ENCODE results near the gene CSK. TPM values are rescaled to one million over a fixed set of nuclear protein-coding genes. Genes with fewer than 3 reads are reported as not detected.

The CSK gene
- total RNA-seq, 1 donor from 2014 or later, result 13.6 TPM

DNA sequence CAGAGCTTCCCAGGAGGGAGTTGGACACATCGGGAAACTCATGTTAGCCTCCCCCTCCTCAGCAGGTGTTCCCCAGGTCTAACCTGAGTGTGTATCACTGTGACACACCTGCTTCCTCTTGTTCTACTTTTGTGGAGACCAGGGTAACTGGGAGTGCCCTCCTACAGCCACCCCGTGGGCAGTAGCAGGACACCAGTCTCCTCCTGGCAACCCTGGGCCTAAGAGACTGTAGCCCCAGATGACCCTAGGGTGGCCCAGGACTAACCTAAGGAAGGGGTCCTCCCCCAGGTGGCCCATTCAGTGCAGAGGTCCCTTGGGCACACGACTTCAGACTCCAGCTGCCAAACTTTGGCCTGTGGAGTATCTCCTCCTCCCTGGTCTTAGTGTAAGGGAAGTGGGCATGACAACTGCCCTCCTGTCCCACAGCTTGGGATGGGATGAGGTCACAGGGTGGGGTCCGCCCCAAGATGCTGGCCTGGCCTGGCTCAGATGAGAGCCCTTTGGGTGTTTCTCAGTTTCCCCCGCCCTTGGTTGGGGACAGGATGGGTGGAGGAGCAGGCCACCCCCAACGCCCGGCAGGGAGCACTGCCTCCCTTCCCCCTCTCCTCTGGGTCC lies 4.8 kb downstream of the CSK start:
- H3K9me3 ChIP-seq (ENCODE audit: control insufficient read depth in 3 of 3, low read length in 3 of 3), result no peaks in the 10 kb centered on the region
- peak overlapping the region; percentile 61 for H3K27ac ChIP-seq (ENCODE audit: low read depth, low read length)
- H3K36me3 ChIP-seq (ENCODE audit: control insufficient read depth in 3 of 3, insufficient read depth in 3 of 3, low read length in 3 of 3), result peaks cover 0 to 2% (median 0%) of the 10 kb centered on the region in 3 donors
- H3K27me3 ChIP-seq (ENCODE audit: control insufficient read depth in 3 of 3, insufficient read depth in 3 of 3, low read length in 3 of 3), result no peaks in the 10 kb centered on the region
- H3K9ac ChIP-seq (ENCODE audit: low read depth in 1 of 3, low read length in 3 of 3), result peak overlapping the region; percentile 34 to 65 (median 50)
- peak overlapping the region; percentile 17 to 43 (median 29) for H3K4me3 ChIP-seq (ENCODE audit: low read length in 3 of 3)
- H3K4me1 ChIP-seq (ENCODE audit: control insufficient read depth in 3 of 3, insufficient read depth in 3 of 3, low read length in 3 of 3), result peaks cover 86 to 89% (median 88%) of the 10 kb centered on the region in 3 donors

DNA sequence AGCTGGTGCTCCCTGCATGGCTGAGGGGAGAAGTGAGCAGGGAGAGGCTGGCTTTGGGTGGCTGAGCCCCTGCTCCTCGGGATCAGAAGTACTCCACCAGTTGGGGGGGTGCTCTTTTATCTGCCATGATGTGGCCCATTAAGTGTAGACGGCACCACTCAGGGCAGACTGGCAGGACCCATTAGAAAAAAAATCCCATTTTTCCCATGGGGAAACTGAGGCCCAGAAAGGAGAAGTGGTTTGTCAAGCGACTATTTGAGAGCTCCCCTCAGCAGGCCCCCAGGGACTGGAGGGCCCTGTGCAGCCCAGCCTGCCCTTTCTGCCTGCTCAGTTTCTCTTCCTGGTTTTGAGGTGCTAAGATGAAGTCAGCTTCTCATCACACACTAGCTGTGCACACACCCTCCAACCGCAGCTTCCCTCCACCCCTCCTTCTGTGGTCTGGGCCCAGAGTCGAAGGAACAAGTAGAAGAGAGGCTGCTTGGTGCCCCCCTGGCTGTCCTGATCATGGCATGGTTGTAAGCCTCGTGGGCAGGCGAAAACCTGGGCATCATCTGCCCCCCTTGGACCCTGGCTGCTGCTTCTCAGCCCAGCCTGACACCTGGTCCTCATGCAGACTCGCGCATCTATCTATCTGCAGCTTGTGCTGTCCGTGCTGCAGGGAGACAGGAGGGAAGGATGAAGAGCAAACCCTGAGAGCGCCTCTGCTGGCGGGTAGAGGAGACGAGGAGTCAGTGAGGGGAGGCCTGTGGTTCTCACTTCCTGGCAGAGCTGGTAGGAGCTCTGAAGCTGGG lies 5.6 kb downstream of the CSK start:
- Histone ChIP-seq H3K27me3 (ENCODE audit: control insufficient read depth in 3 of 3, insufficient read depth in 3 of 3, low read length in 3 of 3) (no peaks in the 10 kb centered on the region), H3K4me3 (ENCODE audit: low read length in 3 of 3) (peak overlapping the region in 2 of 3 donors; percentile 22 to 43), H3K36me3 (ENCODE audit: control insufficient read depth in 3 of 3, insufficient read depth in 3 of 3, low read length in 3 of 3) (peaks cover 0 to 2% (median 0%) of the 10 kb centered on the region in 3 donors), H3K4me1 (ENCODE audit: control insufficient read depth in 3 of 3, insufficient read depth in 3 of 3, low read length in 3 of 3) (peaks cover 92 to 96% (median 94%) of the 10 kb centered on the region in 3 donors), H3K9me3 (ENCODE audit: control insufficient read depth in 3 of 3, low read length in 3 of 3) (no peaks in the 10 kb centered on the region), H3K27ac (ENCODE audit: low read depth, low read length) (peak overlapping the region; percentile 61), H3K9ac (ENCODE audit: low read depth in 1 of 3, low read length in 3 of 3) (peak overlapping the region; percentile 38 to 65 (median 54))

DNA sequence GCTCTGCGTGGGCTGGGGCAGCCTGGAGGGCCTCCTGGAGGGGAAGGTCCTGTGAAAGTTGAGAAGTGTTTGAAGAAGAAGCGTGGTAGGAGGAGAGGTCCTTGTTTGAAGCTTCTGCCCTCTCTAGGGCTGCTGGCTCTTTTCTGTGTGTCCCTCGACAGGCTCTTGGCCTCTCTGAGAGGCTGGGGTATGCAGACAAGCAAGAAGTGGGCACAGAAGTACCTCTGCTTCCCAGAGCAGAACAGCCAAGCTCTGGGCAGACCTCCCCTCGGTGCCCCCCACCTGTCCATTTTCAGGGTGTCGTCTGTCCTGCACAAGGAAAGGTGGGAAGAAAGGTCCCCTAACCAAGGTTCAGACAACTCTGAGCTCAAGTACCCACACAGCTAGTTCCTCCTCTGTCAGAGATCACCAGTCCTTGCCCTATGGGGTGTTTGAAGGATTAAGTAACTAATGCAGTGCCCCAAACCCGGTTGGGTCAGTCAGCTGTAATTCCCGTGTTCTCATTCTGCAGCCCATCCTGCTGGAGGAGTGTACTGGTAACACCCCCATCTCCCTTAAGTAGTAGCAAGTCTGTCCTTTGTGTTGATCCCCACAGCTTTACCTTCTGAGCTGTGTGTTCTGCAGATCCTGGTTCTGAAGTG lies 6.3 kb downstream of the CSK start:
- Histone ChIP-seq H3K9ac (ENCODE audit: low read depth in 1 of 3, low read length in 3 of 3) (peak overlapping the region in 2 of 3 donors; percentile 38 to 54), H3K4me3 (ENCODE audit: low read length in 3 of 3) (peak overlapping the region in 1 of 3 donors; percentile 2), H3K27me3 (ENCODE audit: control insufficient read depth in 3 of 3, insufficient read depth in 3 of 3, low read length in 3 of 3) (no peaks in the 10 kb centered on the region), H3K36me3 (ENCODE audit: control insufficient read depth in 3 of 3, insufficient read depth in 3 of 3, low read length in 3 of 3) (peaks cover 0 to 2% (median 0%) of the 10 kb centered on the region in 3 donors), H3K4me1 (ENCODE audit: control insufficient read depth in 3 of 3, insufficient read depth in 3 of 3, low read length in 3 of 3) (peaks cover 91 to 96% (median 93%) of the 10 kb centered on the region in 3 donors), H3K9me3 (ENCODE audit: control insufficient read depth in 3 of 3, low read length in 3 of 3) (no peaks in the 10 kb centered on the region), H3K27ac (ENCODE audit: low read depth, low read length) (peak overlapping the region; percentile 66)

- Histone ChIP-seq H3K27ac (ENCODE audit: low read depth, low read length) (peak overlapping the region; percentile 66), H3K27me3 (ENCODE audit: control insufficient read depth in 3 of 3, insufficient read depth in 3 of 3, low read length in 3 of 3) (no peaks in the 10 kb centered on the region), H3K4me1 (ENCODE audit: control insufficient read depth in 3 of 3, insufficient read depth in 3 of 3, low read length in 3 of 3) (peaks cover 86 to 94% (median 88%) of the 10 kb centered on the region in 3 donors), H3K4me3 (ENCODE audit: low read length in 3 of 3) (no peak overlapping the region), H3K9ac (ENCODE audit: low read depth in 1 of 3, low read length in 3 of 3) (no peak overlapping the region), H3K36me3 (ENCODE audit: control insufficient read depth in 3 of 3, insufficient read depth in 3 of 3, low read length in 3 of 3) (peaks cover 0 to 2% (median 0%) of the 10 kb centered on the region in 3 donors), H3K9me3 (ENCODE audit: control insufficient read depth in 3 of 3, low read length in 3 of 3) (no peaks in the 10 kb centered on the region)
These were observed 6.8 kb downstream of the CSK start for GRCh38 chr15:74788683-74789151.

DNA sequence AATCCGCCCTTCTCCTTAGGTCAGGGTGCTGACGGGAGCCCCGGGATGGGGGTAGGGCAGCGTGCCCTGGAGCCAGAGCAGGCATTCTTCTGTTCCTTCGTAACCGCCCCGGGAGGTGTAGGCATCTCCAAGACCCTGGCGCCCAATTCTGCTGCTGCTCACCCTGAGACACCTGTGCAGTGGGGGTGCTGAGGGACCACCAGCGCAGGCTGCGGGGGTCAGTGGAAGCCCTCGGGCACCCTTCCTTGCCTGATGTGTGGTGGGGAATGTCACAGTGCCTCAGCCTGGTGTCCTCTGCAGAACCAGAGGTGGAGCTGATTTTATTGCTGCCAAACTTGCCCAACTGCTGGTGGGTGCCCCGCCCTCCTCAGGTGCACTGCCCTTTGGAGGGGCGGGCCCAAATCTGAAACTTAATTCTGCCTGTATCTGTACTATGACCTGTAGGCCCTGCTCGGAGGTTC lies 7.3 kb downstream of the CSK start:
- H3K4me3 ChIP-seq (ENCODE audit: low read length in 3 of 3), result no peak overlapping the region
- H3K27me3 ChIP-seq (ENCODE audit: control insufficient read depth in 3 of 3, insufficient read depth in 3 of 3, low read length in 3 of 3), result no peaks in the 10 kb centered on the region
- H3K4me1 ChIP-seq (ENCODE audit: control insufficient read depth in 3 of 3, insufficient read depth in 3 of 3, low read length in 3 of 3), result peaks cover 81 to 89% (median 84%) of the 10 kb centered on the region in 3 donors
- H3K27ac ChIP-seq (ENCODE audit: low read depth, low read length), result peak overlapping the region; percentile 66
- H3K9me3 ChIP-seq (ENCODE audit: control insufficient read depth in 3 of 3, low read length in 3 of 3), result no peaks in the 10 kb centered on the region
- peaks cover 0 to 2% (median 0%) of the 10 kb centered on the region in 3 donors for H3K36me3 ChIP-seq (ENCODE audit: control insufficient read depth in 3 of 3, insufficient read depth in 3 of 3, low read length in 3 of 3)
- H3K9ac ChIP-seq (ENCODE audit: low read depth in 1 of 3, low read length in 3 of 3), result peak overlapping the region in 1 of 3 donors; percentile 33

- Histone ChIP-seq H3K9ac (ENCODE audit: low read depth in 1 of 3, low read length in 3 of 3) (peak overlapping the region; percentile 50 to 60 (median 54)), H3K27ac (ENCODE audit: low read depth, low read length) (peak overlapping the region; percentile 66), H3K4me1 (ENCODE audit: control insufficient read depth in 3 of 3, insufficient read depth in 3 of 3, low read length in 3 of 3) (peaks cover 77 to 84% (median 79%) of the 10 kb centered on the region in 3 donors), H3K36me3 (ENCODE audit: control insufficient read depth in 3 of 3, insufficient read depth in 3 of 3, low read length in 3 of 3) (peaks cover 0 to 2% (median 0%) of the 10 kb centered on the region in 3 donors), H3K9me3 (ENCODE audit: control insufficient read depth in 3 of 3, low read length in 3 of 3) (no peaks in the 10 kb centered on the region), H3K4me3 (ENCODE audit: low read length in 3 of 3) (peak overlapping the region; percentile 24 to 49 (median 32)), H3K27me3 (ENCODE audit: control insufficient read depth in 3 of 3, insufficient read depth in 3 of 3, low read length in 3 of 3) (no peaks in the 10 kb centered on the region)
These were observed 7.8 kb downstream of the CSK start for GRCh38 chr15:74789741-74790079.

GRCh38 chr15:74790080-74790916 lies 8.4 kb downstream of the CSK start:
- Histone ChIP-seq H3K9ac (ENCODE audit: low read depth in 1 of 3, low read length in 3 of 3) (peak overlapping the region; percentile 50 to 60 (median 54)), H3K36me3 (ENCODE audit: control insufficient read depth in 3 of 3, insufficient read depth in 3 of 3, low read length in 3 of 3) (peaks cover 0 to 2% (median 1%) of the 10 kb centered on the region in 3 donors), H3K4me1 (ENCODE audit: control insufficient read depth in 3 of 3, insufficient read depth in 3 of 3, low read length in 3 of 3) (peaks cover 71 to 78% (median 73%) of the 10 kb centered on the region in 3 donors), H3K27ac (ENCODE audit: low read depth, low read length) (peak overlapping the region; percentile 66), H3K9me3 (ENCODE audit: control insufficient read depth in 3 of 3, low read length in 3 of 3) (no peaks in the 10 kb centered on the region), H3K27me3 (ENCODE audit: control insufficient read depth in 3 of 3, insufficient read depth in 3 of 3, low read length in 3 of 3) (no peaks in the 10 kb centered on the region), H3K4me3 (ENCODE audit: low read length in 3 of 3) (peak overlapping the region; percentile 32 to 49 (median 48))

DNA sequence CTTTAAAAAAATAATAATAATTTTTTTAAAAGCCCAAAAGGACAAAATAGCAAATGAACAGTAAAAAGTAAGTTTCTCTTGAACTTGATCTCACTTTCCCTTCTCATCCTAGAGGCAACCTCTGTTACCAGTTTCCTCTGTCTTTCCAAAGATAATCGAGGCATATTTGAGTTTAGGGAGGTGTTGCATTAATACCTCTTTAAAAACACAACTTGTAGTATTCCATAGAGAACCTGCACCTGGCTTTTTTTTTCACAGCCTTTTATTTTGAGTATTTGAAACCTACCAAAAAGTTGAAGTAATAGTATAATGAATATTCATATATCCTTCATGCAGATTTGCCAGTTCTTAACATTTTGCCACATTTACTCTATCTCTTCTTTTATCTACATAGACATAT lies 9.1 kb downstream of the CSK start:
- H3K4me1 ChIP-seq (ENCODE audit: control insufficient read depth in 3 of 3, insufficient read depth in 3 of 3, low read length in 3 of 3), result peaks cover 64 to 71% (median 66%) of the 10 kb centered on the region in 3 donors

GRCh38 chr15:74791667-74792066 lies 9.8 kb downstream of the CSK start:
- H3K27ac ChIP-seq (ENCODE audit: low read depth, low read length), result no peak overlapping the region
- H3K9ac ChIP-seq (ENCODE audit: low read depth in 1 of 3, low read length in 3 of 3), result no peak overlapping the region
- no peaks in the 10 kb centered on the region for H3K27me3 ChIP-seq (ENCODE audit: control insufficient read depth in 3 of 3, insufficient read depth in 3 of 3, low read length in 3 of 3)
- no peak overlapping the region for H3K4me3 ChIP-seq (ENCODE audit: low read length in 3 of 3)
- peaks cover 0 to 2% (median 0%) of the 10 kb centered on the region in 3 donors for H3K36me3 ChIP-seq (ENCODE audit: control insufficient read depth in 3 of 3, insufficient read depth in 3 of 3, low read length in 3 of 3)
- no peaks in the 10 kb centered on the region for H3K9me3 ChIP-seq (ENCODE audit: control insufficient read depth in 3 of 3, low read length in 3 of 3)
- H3K4me1 ChIP-seq (ENCODE audit: control insufficient read depth in 3 of 3, insufficient read depth in 3 of 3, low read length in 3 of 3), result peaks cover 57 to 64% (median 60%) of the 10 kb centered on the region in 3 donors

More for the DNA sequence above, 9.1 kb downstream of the CSK start:
- no peak overlapping the region for H3K4me3 ChIP-seq (ENCODE audit: low read length in 3 of 3)
- H3K9me3 ChIP-seq (ENCODE audit: control insufficient read depth in 3 of 3, low read length in 3 of 3), result no peaks in the 10 kb centered on the region
- H3K27ac ChIP-seq (ENCODE audit: low read depth, low read length), result no peak overlapping the region
- H3K36me3 ChIP-seq (ENCODE audit: control insufficient read depth in 3 of 3, insufficient read depth in 3 of 3, low read length in 3 of 3), result peaks cover 0 to 2% (median 0%) of the 10 kb centered on the region in 3 donors
- no peaks in the 10 kb centered on the region for H3K27me3 ChIP-seq (ENCODE audit: control insufficient read depth in 3 of 3, insufficient read depth in 3 of 3, low read length in 3 of 3)
- peak overlapping the region in 1 of 3 donors; percentile 60 for H3K9ac ChIP-seq (ENCODE audit: low read depth in 1 of 3, low read length in 3 of 3)
